ENCODE data around the gene F2. TPM values are rescaled to one million over a fixed set of nuclear protein-coding genes. Genes with fewer than 3 reads are reported as not detected.

Gene F2
- total RNA-seq, 2 experiments from 2014 or later, result not detected

DNA sequence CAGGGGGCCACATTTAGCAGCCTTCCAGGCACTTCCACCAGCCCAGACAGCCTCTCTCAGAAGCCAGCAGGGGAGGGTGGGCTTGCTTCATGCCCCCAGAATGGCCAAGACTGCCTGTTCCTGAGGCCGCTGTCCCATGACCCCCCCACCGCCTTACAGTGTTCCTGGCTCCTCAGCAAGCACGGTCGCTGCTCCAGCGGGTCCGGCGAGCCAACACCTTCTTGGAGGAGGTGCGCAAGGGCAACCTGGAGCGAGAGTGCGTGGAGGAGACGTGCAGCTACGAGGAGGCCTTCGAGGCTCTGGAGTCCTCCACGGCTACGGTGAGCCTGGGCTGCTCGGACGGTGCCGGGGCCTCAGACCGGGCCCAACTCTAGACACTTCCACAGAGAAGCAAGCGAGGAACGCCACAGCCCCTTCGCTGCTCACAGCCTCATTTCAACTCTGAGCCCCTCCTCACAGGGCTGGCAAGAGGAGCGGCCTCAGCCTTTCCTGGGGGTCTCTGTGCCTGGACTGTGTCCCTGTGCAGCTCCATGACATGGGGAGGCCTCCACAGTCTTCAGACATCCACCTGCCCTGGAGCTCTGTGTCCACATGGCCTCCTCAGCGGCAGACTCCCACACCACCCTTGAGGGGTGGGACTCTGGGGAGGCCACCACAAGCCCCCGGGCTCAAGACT, 668 bp downstream of the F2 start:
- no peak for ATAC-seq (ENCODE audit: poor library complexity)
- intact Hi-C loops (cut with DNase I, micrococcal nuclease), result no loop called here
- H3K9me3 Mint-ChIP-seq, result no peaks in the 10 kb centered on the region
- Histone ChIP-seq H3K4me3 (ENCODE audit: low read length) (no peak overlapping the region), H3K36me3 (ENCODE audit: insufficient read depth, low read length) (no peaks in the 10 kb centered on the region), H3K9me3 (ENCODE audit: control insufficient read depth in 1 of 2, insufficient read depth in 1 of 2, low read length in 2 of 2) (no peaks in the 10 kb centered on the region), H3K4me1 (ENCODE audit: insufficient read depth, low read length) (peaks cover 13% of the 10 kb centered on the region), H3K27ac (ENCODE audit: low read depth in 1 of 2, low read length in 2 of 2) (no peak overlapping the region), H3K27me3 (ENCODE audit: control insufficient read depth in 1 of 2, insufficient read depth in 2 of 2, low read length in 2 of 2) (no peaks in the 10 kb centered on the region)
- TF ChIP-seq, protein P1, sequence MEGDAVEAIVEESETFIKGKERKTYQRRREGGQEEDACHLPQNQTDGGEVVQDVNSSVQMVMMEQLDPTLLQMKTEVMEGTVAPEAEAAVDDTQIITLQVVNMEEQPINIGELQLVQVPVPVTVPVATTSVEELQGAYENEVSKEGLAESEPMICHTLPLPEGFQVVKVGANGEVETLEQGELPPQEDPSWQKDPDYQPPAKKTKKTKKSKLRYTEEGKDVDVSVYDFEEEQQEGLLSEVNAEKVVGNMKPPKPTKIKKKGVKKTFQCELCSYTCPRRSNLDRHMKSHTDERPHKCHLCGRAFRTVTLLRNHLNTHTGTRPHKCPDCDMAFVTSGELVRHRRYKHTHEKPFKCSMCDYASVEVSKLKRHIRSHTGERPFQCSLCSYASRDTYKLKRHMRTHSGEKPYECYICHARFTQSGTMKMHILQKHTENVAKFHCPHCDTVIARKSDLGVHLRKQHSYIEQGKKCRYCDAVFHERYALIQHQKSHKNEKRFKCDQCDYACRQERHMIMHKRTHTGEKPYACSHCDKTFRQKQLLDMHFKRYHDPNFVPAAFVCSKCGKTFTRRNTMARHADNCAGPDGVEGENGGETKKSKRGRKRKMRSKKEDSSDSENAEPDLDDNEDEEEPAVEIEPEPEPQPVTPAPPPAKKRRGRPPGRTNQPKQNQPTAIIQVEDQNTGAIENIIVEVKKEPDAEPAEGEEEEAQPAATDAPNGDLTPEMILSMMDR (IDR thresholded peaks at IDR 0.05), result no peak
- no peaks in the 10 kb centered on the region for H3K36me3 Mint-ChIP-seq (ENCODE audit: low read depth)
- no peaks in the 10 kb centered on the region for H3K27me3 Mint-ChIP-seq
- ChIA-PET CTCF (no interaction called here), POLR2A (interaction anchor here (0.5 kb wide), 1 partner anchor 92 kb away, joined by 3 read pairs; no protein-coding TSS in a partner anchor)
- H3K4me3 Mint-ChIP-seq, result no peak overlapping the region
- DNase-seq, result no peak
- H3K4me1 Mint-ChIP-seq (ENCODE audit: low read depth), result peaks cover 9% of the 10 kb centered on the region
- H3K27ac Mint-ChIP-seq, result no peak overlapping the region

DNA sequence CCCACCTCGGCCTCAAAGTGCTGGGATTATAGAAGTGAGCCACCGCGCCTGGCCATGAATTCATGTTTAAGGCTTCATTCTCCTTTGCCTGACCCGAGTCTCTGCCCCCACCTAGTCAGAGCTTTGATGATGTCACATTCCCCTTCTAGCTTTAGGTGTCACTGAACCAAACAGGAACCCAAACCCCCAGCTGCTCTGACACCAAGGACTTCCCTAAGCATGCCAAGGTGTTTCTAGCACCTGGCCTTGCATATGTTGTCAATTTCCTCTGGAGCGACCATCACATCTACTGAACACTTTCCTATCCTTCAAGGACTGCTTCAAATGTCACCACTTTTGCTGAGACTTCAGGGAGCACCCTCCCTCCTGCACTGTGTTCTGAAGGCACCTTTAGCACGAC, 2.3 kb downstream of the F2 start:
- CTCF ChIA-PET, result no interaction called here
- H3K36me3 Mint-ChIP-seq (ENCODE audit: low read depth), result no peaks in the 10 kb centered on the region
- no peak for DNase-seq
- intact Hi-C loops (cut with DNase I, micrococcal nuclease), result no loop called here
- no peak overlapping the region for H3K4me3 Mint-ChIP-seq
- no peaks in the 10 kb centered on the region for H3K27me3 ChIP-seq (ENCODE audit: control insufficient read depth in 1 of 2, insufficient read depth in 2 of 2, low read length in 2 of 2)
- no peaks in the 10 kb centered on the region for H3K36me3 ChIP-seq (ENCODE audit: insufficient read depth, low read length)
- H3K4me1 Mint-ChIP-seq (ENCODE audit: low read depth), result peaks cover 9% of the 10 kb centered on the region
- no peak overlapping the region for H3K4me3 ChIP-seq (ENCODE audit: low read length)
- POLR2A ChIA-PET, result no interaction called here
- H3K9me3 Mint-ChIP-seq, result no peaks in the 10 kb centered on the region
- TF ChIP-seq, protein P1 (IDR thresholded peaks at IDR 0.05), result no peak
- ATAC-seq (ENCODE audit: poor library complexity), result no peak
- H3K27ac Mint-ChIP-seq, result no peak overlapping the region
- H3K4me1 ChIP-seq (ENCODE audit: insufficient read depth, low read length), result peaks cover 13% of the 10 kb centered on the region
- H3K27ac ChIP-seq (ENCODE audit: low read depth in 1 of 2, low read length in 2 of 2), result no peak overlapping the region
- no peaks in the 10 kb centered on the region for H3K9me3 ChIP-seq (ENCODE audit: control insufficient read depth in 1 of 2, insufficient read depth in 1 of 2, low read length in 2 of 2)
- no peaks in the 10 kb centered on the region for H3K27me3 Mint-ChIP-seq

DNA sequence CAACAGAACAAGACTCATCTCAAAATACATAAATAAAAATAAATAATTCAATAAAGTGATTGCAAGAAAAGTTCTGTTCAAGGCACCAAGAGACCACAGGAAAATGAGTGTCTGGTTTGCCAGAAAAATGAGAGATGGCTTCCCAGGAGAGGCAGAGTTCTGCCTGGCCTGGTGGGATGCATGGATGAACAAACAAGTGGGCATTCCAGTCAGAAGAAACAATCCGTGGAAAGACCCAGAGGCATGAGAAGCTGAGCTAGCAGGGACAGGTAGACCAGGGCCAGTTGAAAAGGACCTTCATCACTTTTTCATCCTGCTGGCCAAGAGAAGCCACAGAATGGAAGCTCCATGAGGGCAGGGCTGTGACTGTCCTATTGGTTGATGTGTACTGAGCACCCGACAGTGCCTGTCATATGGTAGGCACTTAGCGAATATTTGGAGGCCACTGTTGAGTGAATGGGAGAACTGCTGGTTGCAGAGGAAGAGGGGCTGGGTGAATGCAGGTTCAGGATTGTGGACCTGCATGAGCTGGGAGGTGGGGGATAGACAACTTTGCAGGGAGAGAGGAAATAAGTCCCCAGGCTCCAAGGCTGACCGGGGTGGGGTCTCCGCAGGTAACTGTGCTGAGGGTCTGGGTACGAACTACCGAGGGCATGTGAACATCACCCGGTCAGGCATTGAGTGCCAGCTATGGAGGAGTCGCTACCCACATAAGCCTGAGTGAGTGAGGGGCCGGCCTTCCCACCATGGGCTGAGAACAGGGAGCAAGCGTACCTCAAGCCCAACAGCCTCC, 3.7 kb downstream of the F2 start:
- no peak overlapping the region for H3K4me3 Mint-ChIP-seq
- peaks cover 9% of the 10 kb centered on the region for H3K4me1 Mint-ChIP-seq (ENCODE audit: low read depth)
- Histone ChIP-seq H3K4me1 (ENCODE audit: insufficient read depth, low read length) (peaks cover 12% of the 10 kb centered on the region), H3K4me3 (ENCODE audit: low read length) (no peak overlapping the region), H3K27ac (ENCODE audit: low read depth in 1 of 2, low read length in 2 of 2) (no peak overlapping the region), H3K9me3 (ENCODE audit: control insufficient read depth in 1 of 2, insufficient read depth in 1 of 2, low read length in 2 of 2) (no peaks in the 10 kb centered on the region), H3K36me3 (ENCODE audit: insufficient read depth, low read length) (no peaks in the 10 kb centered on the region), H3K27me3 (ENCODE audit: control insufficient read depth in 1 of 2, insufficient read depth in 2 of 2, low read length in 2 of 2) (no peaks in the 10 kb centered on the region)
- TF ChIP-seq, protein P1 (IDR thresholded peaks at IDR 0.05), result no peak
- no peaks in the 10 kb centered on the region for H3K36me3 Mint-ChIP-seq (ENCODE audit: low read depth)
- ATAC-seq (ENCODE audit: poor library complexity) (no peak), DNase-seq (no peak)
- ChIA-PET CTCF (no interaction called here), POLR2A (no interaction called here)
- no peak overlapping the region for H3K27ac Mint-ChIP-seq
- no peaks in the 10 kb centered on the region for H3K27me3 Mint-ChIP-seq
- no peaks in the 10 kb centered on the region for H3K9me3 Mint-ChIP-seq
- intact Hi-C loops (cut with DNase I, micrococcal nuclease), result no loop called here
